HepG2 (cell line): ENCODE measurements around the gene UNC5CL. TPM values are rescaled to one million over a fixed set of nuclear protein-coding genes. Genes with fewer than 3 reads are reported as not detected.

ENCODE experiments used
- ADNP ChIP-seq: sonication (generic); formaldehyde crosslinking; IDR thresholded peaks from 2 replicates; pipeline ENCODE4 v1.4.0; 2020; ENCODE audit warnings: missing genetic modification reagents
- ARID2 ChIP-seq: sonication (generic); formaldehyde crosslinking; IDR thresholded peaks from 2 replicates; pipeline ENCODE4 v1.8.1; 2022; ENCODE audit warnings: mild to moderate bottlenecking, missing genetic modification reagents, borderline replicate concordance
- CEBPB ChIP-seq: IDR thresholded peaks from 2 replicates; pipeline ENCODE4 v1.6.1; 2011; ENCODE audit warnings: low read depth, low read length, improper control_type of control experiment, borderline replicate concordance
- CREB3 ChIP-seq: sonication (generic); formaldehyde crosslinking; IDR thresholded peaks from 2 replicates; pipeline ENCODE4 v1.5.0; 2020; ENCODE audit warnings: missing genetic modification reagents
- EZH2 ChIP-seq: conservative IDR thresholded peaks from 2 replicates; pipeline ENCODE4 v1.6.1; 2012; ENCODE audit warnings: mild to moderate bottlenecking, low read depth, low read length, moderate library complexity
- HOXA9 ChIP-seq: sonication (generic); formaldehyde crosslinking; IDR thresholded peaks from 2 replicates; pipeline ENCODE4 v1.8.1; 2022; ENCODE audit warnings: missing genetic modification reagents, mild to moderate bottlenecking, moderate library complexity, borderline replicate concordance
- JUN ChIP-seq: sonication (generic); formaldehyde crosslinking; IDR thresholded peaks from 2 replicates; pipeline ENCODE4 v1.4.0; 2020; ENCODE audit warnings: mild to moderate bottlenecking, missing genetic modification reagents
- KDM3A ChIP-seq: IDR thresholded peaks from 2 replicates; pipeline ENCODE4 v1.6.1; 2018; ENCODE audit warnings: low read depth, missing compliant biosample characterization
- KLF16 ChIP-seq, 2 experiments: sonication (generic) in 1 of 2; formaldehyde crosslinking in 1 of 2; IDR thresholded peaks; 2 replicates each; pipeline versions ENCODE4 v1.6.1 to v1.8.0; 2016 to 2023; ENCODE audit warnings: missing genetic modification reagents in 2 of 2, missing compliant biosample characterization in 1 of 2
- MXD4 ChIP-seq: IDR thresholded peaks from 2 replicates; pipeline ENCODE4 v1.6.1; 2016; ENCODE audit warnings: mild to moderate bottlenecking, missing biosample characterization, missing genetic modification reagents
- NFIB ChIP-seq: sonication (generic); formaldehyde crosslinking; IDR thresholded peaks from 2 replicates; pipeline ENCODE4 v1.9.0; 2021; ENCODE audit warnings: missing genetic modification reagents, mild to moderate bottlenecking, borderline replicate concordance
- NFRKB ChIP-seq: fragments of 450-650 bp; IDR thresholded peaks from 2 replicates; pipeline ENCODE4 v1.6.1; 2017
- SP2 ChIP-seq: sonication (generic); formaldehyde crosslinking; IDR thresholded peaks from 2 replicates; pipeline ENCODE4 v1.5.1; 2020; ENCODE audit warnings: mild to moderate bottlenecking, missing genetic modification reagents
- TSC22D2 ChIP-seq: sonication (generic); formaldehyde crosslinking; IDR thresholded peaks from 2 replicates; pipeline ENCODE4 v1.5.1; 2020; ENCODE audit warnings: missing genetic modification reagents, mild to moderate bottlenecking, borderline replicate concordance
- ZC3H13 ChIP-seq: sonication (generic); formaldehyde crosslinking; IDR thresholded peaks from 2 replicates; pipeline ENCODE4 v1.8.1; 2023; ENCODE audit warnings: mild to moderate bottlenecking, missing genetic modification reagents, moderate library complexity
- ZNF121 ChIP-seq: sonication (generic); formaldehyde crosslinking; IDR thresholded peaks from 2 replicates; pipeline ENCODE4 v1.5.0; 2020; ENCODE audit warnings: mild to moderate bottlenecking, missing genetic modification reagents
- ZNF430 ChIP-seq: sonication (generic); formaldehyde crosslinking; IDR thresholded peaks from 2 replicates; pipeline ENCODE4 v1.9.0; 2021; ENCODE audit warnings: mild to moderate bottlenecking, missing genetic modification reagents
- ZNF572 ChIP-seq: sonication (generic); formaldehyde crosslinking; IDR thresholded peaks from 2 replicates; pipeline ENCODE4 v1.5.1; 2020; ENCODE audit warnings: mild to moderate bottlenecking, missing genetic modification reagents
- ZNF577 ChIP-seq: sonication (generic); formaldehyde crosslinking; IDR thresholded peaks from 2 replicates; pipeline ENCODE4 v1.4.0; 2020; ENCODE audit warnings: mild to moderate bottlenecking, low read depth, missing genetic modification reagents, borderline replicate concordance
- ZNF629 ChIP-seq: sonication (generic); formaldehyde crosslinking; conservative IDR thresholded peaks from 2 replicates; pipeline ENCODE4 v1.5.0; 2020; ENCODE audit warnings: missing genetic modification reagents
- ZNF644 ChIP-seq: IDR thresholded peaks from 2 replicates; pipeline ENCODE4 v1.6.1; 2016; ENCODE audit warnings: low read depth
- ZNF75D ChIP-seq: sonication (generic); formaldehyde crosslinking; IDR thresholded peaks from 2 replicates; pipeline ENCODE4 v1.8.1; 2023; ENCODE audit warnings: missing genetic modification reagents, mild to moderate bottlenecking, borderline replicate concordance
- ZNF788 ChIP-seq: sonication (generic); formaldehyde crosslinking; IDR thresholded peaks from 2 replicates; pipeline ENCODE4 v1.5.0; 2020; ENCODE audit warnings: mild to moderate bottlenecking, missing genetic modification reagents, borderline replicate concordance
- ZNF816 ChIP-seq: sonication (generic); formaldehyde crosslinking; IDR thresholded peaks from 2 replicates; pipeline ENCODE4 v1.8.0; 2022; ENCODE audit warnings: missing genetic modification reagents, mild to moderate bottlenecking, borderline replicate concordance
- ZSCAN12 ChIP-seq: sonication (generic); formaldehyde crosslinking; IDR thresholded peaks from 2 replicates; pipeline ENCODE4 v1.9.0; 2021; ENCODE audit warnings: mild to moderate bottlenecking, missing genetic modification reagents
- ZSCAN22 ChIP-seq: sonication (generic); formaldehyde crosslinking; IDR thresholded peaks from 2 replicates; pipeline ENCODE4 v1.4.0; 2020; ENCODE audit warnings: mild to moderate bottlenecking, missing genetic modification reagents
- polyA plus RNA-seq, 8 experiments: library from polyadenylated mRNA; depleted of rRNA in 3 of 8; stranded (reverse) in 7 of 8; unstranded in 1 of 8; fragments of >200 nt; fragmentation: Illumina TruSeq in 4 of 8; extraction: Trizol in 4 of 8; gene quantifications; 2 replicates each; pipeline versions ENCODE4 v1.2.1 to v1.2.3, GENCODE V29; 2011 to 2016; ENCODE audit warnings: low read depth in 4 of 8, missing spikeins in 1 of 8, mixed read lengths in 1 of 8; ENCODE audit not compliant: insufficient read depth in 1 of 8
- total RNA-seq, 5 experiments: library from RNA; depleted of rRNA; stranded (reverse); fragments of >200 nt; fragmentation: Illumina TruSeq; extraction: Trizol; gene quantifications; 2 replicates each; pipeline ENCODE4 v1.2.3, GENCODE V29; 2016; ENCODE audit warnings: low read depth in 1 of 5

Gene UNC5CL
- total and polyA plus RNA-seq, 2 of the 13 experiments (the other 11 are each of a cell fraction or from before 2014, with no cell fraction given) = 2.4 to 2.5 TPM

GRCh38 chr6:41071923-41072835, 33.2 kb upstream of the UNC5CL start, which contains the start of gene OARD1 (continued):
- peak; percentile 53; the same call in 1 of the 2 replicates for TF ChIP-seq MXD4
- TF ChIP-seq JUN (CRISPR knock-in tag) = no peak; the same call in none of the 2 replicates
- peak; percentile 63 for TF ChIP-seq ZNF430 (CRISPR knock-in tag)
- TF ChIP-seq ZNF572 (CRISPR knock-in tag) = no peak; the same call in 1 of the 2 replicates
- TF ChIP-seq KLF16 (CRISPR knock-in tag; IDR thresholded peaks at IDR 0.05) = peak in 1 of 2 experiments; percentile 69; a peak in 2 of 4 replicates
- TF ChIP-seq ADNP = no peak
- TF ChIP-seq EZH2 = no peak
- no peak for TF ChIP-seq ZNF644 (CRISPR knock-in tag)
- 0 out of 2 replicates have a peak, but pooled peaks have one; percentile 28 for TF ChIP-seq ZSCAN22 (CRISPR knock-in tag)
- no peak for TF ChIP-seq ZNF577 (CRISPR knock-in tag)
- TF ChIP-seq ZNF629 = no peak; the same call in 1 of the 2 replicates
- no peak for TF ChIP-seq CEBPB
- TF ChIP-seq SP2 (CRISPR knock-in tag) = no peak; the same call in 1 of the 2 replicates
- no peak for TF ChIP-seq HOXA9 (CRISPR knock-in tag)
- TF ChIP-seq ZNF788 (CRISPR knock-in tag) = peak; percentile 81; the same call in 1 of the 2 replicates
- TF ChIP-seq TSC22D2 = no peak
- peak; percentile 72; the same call in 1 of the 2 replicates for TF ChIP-seq ZNF816
- TF ChIP-seq ZNF75D (CRISPR knock-in tag) = no peak
- 0 out of 2 replicates have a peak, but pooled peaks have one; percentile 65 for TF ChIP-seq CREB3 (CRISPR knock-in tag)
- no peak for TF ChIP-seq ARID2 (CRISPR knock-in tag)
- peak; percentile 23; the same call in 1 of the 2 replicates for TF ChIP-seq KDM3A (CRISPR knock-in tag)
- 0 out of 2 replicates have a peak, but pooled peaks have one; percentile 72 for TF ChIP-seq ZSCAN12 (CRISPR knock-in tag)
- no peak for TF ChIP-seq ZNF121
- TF ChIP-seq ZC3H13 (CRISPR knock-in tag) = peak; percentile 90
- TF ChIP-seq NFIB = no peak
- TF ChIP-seq NFRKB = no peak; the same call in 1 of the 2 replicates
